HG02981 (cell line): ENCODE measurements around the gene SORBS2.

Experiments
- ATAC-seq: cut with Tn5 transposase; IDR thresholded peaks from one replicate; pipeline ENCODE4 v1.9.1; 2021; ENCODE audit warnings: mild to moderate bottlenecking, moderate library complexity; ENCODE audit not compliant: unreplicated experiment

SORBS2 gene

DNA sequence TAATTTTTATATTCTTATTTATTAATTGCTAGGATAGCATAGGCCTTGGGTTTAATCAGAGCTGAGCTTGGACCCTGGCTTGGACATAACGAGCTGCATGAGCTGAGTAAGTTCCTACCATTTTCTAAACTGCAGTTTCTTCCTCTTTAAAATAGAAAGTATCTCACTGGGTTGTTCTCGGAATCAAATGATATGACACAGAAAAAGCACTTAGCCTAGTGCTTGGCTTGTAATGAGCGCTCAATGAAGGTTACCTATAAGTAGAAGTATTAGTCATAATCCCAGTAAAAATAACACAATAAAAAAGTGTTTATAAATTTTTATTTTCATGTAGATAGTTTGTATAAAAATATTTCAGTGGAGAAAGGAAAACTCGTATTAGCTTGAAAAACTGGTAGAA, 163.4 kb downstream of the SORBS2 start:
- ATAC-seq, result no peak

DNA sequence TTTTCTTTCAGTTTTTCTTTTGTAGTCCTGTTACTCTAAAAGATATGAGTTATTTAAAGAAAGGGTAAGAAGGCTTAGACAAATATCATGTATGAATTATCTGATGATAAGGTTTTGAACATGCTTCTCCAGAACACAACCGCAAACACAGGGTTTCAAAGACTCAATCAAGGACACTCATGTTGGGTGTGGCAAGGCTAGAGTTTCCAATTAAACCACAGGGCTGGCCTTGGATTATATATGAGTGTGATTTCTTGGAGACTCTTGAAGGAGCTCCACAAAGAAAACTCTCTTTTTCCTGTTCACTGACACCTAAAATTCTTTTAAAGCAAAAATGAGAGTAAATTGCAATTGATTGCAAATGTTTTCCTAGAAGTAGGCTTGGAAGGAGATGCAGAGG, 166.6 kb downstream of the SORBS2 start:
- ATAC-seq, result no peak

DNA sequence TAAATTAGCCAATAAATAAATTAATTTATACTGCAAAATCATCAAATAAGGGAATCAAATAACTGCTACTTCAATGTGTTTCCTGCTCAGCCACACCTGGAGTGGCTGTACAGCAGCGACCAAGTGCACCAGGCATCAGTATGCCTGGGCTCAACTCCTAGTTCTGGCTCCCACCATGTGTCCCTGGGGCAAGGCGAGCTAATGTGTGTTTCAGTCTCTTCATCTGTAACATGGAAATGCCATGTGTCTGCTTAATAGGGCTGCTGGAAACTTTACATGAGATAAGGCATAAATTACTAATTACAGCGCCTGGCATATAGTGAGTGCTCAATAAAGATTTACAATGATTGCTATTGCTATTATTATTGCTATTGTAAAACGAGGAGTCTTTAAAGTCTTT, 167.6 kb downstream of the SORBS2 start:
- ATAC-seq, result no peak

DNA sequence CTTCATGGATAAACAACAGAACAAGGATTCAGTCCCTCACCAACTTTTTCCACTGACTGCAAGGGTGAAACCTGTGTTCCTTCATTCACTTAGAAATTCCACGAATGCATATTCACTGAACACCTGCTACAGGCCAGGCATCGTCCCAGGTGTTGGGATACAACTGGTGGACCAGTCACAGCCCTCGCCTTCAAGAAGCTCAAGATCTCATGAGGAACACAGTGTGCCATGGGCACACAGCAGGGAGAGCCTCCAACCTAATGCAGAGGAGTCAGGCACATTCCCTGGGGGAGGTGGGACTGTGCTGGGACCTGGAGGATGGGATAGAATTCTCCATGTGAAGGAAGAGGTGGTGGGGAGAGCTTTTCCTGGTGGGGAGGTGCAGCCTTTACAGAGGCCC, 169.1 kb downstream of the SORBS2 start:
- ATAC-seq, result no peak

DNA sequence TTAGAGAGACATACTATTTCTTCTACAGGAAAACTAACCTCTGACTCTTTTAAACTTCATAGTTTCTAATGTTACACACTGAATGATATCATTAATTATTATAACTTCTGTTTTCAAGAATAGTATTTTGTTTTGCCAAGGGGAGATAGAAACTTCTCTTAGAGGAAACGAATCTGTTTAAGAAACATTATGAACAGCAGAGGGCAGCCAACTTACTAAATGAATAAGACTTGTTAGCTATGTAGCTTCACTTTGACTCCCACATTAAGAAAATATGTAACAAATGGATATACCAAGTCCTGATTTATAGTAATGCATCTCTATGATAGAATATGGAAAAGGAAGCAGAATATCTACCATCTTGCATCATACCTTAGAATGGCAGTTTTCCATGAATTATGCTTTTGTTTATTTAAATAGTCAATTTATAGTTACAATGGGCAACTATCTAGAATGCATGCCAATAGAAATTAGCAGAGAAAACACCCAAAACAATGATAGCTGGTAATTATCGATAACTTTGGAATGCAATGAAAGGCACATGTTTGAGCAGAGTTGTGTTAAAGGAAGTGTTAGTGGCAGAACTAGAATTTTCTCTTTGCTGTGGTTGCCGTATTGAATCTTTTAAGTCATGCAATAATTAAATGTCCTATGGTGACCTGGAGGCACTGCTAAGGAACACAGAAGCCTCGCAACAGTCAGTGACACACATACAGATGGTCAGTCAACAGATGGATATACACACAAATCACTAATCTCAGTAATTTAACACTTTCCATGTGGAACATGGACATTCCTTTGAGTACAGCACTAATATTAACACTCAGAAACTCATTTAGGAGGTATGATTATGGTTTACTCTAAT, 171.0 kb downstream of the SORBS2 start:
- no peak for ATAC-seq

DNA sequence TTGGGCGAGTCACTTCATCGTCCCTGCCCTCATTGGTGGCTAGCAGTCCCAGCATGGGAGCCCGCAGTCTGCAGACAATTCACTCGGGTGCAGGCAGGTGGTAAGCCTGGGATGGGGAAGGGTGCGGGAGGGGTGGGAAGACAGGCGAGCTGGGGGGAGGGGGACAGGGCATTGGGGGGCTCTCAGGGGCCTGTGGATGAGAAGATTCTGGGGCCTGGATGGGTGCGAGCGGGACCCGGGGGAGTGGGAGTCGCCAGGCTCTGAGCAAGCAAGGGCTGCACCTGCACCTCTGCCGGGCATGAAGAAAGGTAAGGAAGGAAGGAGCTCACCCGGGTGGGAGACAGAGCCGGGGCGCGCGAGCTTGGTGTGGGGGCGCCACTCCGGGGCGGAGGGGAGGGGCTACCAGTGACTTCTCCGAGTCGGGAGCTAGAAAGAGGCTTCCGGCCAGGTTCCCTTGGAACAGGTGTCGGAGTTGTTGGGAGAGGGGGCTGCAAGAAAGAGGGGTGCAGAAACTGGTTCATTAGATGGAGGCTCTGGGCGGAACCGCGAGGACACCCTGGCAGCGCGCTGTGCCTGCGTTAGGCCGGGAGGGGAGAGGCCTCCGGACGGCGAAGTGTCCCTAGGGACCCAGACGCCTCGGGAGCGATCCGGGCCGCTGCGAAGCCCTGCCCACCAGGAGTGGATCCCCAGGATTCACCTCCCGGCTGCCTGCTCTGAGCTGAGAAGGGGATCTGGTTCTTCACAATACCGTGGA, 173.3 kb downstream of the SORBS2 start:
- ATAC-seq, result no peak

DNA sequence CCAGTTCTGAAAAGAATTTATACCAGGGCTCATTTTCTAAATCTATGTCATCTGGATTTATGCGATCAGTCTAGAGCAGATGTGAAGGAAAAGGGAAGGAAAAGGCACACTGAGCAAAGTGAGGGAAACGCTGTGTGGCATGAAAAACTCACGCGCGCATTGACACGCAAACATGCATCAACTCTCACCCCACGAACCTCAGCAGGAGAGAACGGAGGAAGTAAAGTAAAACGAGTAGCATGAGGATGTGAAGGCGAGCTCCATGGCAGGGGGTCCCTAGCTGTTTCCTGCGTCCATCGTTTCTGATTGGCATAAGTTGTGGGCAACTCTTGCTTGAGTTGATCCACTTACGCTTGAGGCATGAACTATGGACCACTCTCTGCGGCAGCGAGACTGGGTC, 173.9 kb downstream of the SORBS2 start:
- no peak for ATAC-seq

DNA sequence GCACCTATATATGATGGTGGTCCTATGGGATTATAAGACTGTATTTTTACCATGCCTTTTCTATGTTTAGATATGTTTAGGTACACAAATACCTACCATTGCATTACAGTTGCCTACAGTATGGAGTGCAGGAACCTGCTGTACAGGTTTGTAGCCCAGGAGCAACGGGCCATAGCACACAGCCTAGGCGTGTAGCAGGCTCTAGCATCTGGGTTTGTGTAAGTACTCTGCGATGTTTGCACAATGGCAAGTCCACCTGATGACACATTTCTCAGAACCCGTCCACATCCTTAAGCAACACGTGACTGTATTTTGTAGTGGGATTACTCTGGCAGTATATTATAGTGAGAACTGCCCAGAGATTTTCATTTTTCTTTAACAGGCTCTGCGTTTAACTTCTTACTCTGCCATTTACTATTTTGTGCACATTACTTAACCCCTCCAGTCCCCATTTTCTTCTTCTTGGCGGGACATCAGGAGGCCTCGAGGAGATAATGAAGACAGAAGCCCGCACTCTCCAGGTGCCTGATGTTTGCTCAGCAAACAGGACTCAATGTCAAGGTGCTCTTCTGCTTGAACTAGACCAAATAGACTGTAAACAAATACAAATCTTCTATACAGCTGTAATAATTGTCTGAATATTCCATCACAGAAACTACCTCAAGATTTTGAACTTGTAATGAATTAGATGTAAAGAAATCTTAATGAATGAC, 174.7 kb downstream of the SORBS2 start:
- no peak for ATAC-seq

DNA sequence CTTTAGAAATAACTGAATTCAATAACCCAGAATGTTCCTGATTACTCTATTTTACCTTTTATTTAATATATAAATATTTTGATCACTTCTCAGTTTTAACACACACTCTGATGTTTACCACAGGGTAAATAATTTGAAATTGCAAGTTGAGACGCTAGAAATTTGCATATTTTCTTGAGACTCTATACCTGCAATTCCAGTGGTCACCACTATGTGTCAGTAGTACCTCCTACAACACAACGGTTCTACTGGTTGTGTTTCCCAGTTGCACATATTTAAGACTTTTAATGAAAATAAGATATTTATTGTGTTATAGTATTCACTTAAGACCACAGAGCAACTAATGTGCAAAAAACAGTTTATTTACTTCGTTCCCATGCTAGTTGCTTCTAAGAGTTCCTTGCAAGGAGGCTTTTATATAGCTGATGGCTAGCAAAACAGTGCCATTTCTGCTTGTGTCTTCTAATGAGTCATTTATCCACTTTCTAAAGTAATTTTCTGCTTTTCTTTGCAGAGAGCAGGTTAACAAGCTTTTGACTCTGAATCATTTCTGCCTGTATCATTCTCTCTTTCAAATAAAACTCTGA, 177.8 kb downstream of the SORBS2 start:
- ATAC-seq, result no peak

DNA sequence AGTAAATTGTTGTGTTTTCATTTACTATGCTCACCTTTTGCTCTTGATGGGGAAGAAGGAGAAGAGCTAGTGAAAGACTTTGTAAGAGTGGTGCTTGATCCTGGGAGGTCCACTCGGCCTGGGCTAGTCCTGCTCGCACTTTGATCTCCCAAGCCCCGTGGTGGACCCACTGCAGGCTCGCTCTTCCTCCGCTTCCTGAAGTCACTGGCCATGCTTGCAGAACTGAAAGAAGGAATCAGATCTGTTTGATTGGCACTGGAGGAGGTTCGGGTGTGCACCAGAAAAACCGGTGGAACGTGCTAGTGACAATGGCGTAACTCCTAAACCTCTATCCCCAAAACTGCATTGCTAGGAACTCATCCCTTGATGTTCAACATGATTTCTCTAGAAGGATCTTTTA, 185.2 kb downstream of the SORBS2 start:
- no peak for ATAC-seq

DNA sequence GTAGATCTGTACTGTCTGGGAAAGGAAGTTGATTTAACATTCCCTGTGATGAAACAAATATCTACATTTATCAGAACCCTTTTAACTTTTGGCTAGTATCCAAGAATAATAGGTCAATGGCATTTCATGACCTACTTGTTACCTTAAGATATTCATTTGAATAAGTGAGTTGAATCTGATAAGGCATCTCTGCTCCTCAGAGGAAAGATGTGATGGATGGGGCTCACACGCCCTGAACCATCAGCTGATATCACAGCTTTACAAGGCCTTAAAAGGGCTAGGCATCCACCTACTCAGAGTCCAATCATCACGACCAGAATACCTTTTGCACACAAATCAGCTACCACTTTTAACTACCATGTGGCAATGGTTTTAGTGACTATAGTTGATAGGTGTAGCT, 186.5 kb downstream of the SORBS2 start:
- ATAC-seq, result no peak

DNA sequence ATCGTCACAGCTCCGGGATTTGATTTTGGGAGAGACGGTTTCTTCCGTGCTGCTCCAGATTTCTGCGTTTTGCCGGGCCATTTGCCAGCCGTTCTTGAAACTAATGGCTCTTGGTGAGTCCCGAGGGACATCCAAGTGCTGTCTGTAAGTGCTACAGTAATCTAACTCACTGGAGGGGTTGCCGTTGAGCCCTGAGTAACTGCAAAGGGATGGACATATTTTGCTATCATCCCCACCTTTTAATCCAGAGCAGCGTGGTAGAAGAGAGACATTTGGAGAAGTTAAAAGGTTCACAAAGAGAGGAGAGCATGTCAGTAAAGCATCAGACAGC, 187.8 kb downstream of the SORBS2 start:
- ATAC-seq, result no peak

DNA sequence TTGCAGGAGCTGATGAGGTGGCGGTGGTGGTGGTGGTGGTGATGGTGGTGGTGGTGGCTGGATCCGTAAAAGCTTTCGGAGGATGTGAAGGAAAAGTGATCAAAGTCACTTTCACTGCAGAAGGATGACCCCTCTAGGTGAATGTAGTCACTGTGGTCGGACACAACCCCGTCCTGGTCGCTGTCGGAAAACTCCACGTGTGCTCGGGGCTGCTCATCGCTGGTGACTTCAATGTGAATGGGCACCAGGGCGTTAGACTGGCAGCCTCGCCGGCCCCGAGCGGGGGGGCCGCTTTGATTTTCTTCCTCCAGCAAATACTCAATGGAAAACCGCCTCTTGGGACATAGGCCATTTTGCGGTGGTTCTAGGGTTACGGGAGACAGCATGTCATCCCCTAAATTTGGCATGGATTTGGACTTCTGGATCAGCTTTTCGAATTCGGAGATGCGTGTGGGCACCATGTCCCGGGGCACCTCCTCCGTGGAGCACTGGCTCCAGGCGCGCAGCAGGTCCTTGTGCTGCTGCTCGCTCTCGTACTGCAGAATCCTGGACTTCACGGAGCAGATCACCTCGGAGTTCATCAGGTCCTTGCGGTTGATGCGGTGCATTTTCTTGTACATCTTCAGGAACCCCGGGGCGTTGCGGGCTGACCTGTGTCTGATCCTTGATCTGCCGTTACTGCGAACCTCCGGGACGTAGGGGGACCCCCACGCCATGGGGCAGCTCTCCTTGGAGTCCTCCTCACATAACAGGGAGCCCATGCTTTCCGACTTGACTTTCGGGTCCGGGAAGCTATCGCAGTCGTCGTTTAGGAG, 188.3 kb downstream of the SORBS2 start:
- ATAC-seq, result no peak

DNA sequence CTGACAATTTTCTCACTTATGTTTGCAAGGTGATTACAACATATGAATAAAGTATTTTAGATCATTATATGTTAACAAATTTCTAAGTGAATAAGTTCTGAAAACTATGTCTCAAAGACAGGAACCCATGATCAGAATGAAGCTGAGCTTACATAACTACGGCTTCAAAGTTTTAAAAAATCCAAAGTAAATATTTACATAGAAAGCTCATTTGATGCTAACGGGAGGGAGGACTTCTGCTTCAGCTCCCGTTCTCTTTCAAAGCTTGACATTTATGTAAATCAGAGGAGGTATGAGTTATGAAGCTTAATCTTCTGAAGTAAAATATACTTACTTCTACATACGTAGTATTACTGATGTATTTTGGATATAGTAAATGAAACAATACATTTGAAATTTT, 203.8 kb downstream of the SORBS2 start:
- no peak for ATAC-seq

DNA sequence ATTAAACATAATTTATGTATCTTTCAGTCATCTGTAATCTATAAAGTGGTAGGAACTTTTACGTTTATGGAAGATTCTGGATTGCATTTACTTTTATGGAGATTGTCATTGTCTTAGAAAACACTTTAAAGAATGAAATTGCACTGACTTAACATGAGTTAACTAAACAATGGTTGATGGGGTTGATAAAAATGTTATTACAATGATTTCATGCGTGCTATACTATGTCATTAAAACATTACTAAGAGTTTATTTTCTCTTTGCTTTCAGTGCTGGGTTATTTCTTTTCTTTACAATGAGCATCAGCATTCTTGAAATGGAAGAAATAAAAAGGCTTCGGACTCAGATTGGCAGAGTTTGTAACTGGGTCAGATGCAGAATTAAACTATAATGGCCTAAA, 209.6 kb downstream of the SORBS2 start:
- no peak for ATAC-seq

DNA sequence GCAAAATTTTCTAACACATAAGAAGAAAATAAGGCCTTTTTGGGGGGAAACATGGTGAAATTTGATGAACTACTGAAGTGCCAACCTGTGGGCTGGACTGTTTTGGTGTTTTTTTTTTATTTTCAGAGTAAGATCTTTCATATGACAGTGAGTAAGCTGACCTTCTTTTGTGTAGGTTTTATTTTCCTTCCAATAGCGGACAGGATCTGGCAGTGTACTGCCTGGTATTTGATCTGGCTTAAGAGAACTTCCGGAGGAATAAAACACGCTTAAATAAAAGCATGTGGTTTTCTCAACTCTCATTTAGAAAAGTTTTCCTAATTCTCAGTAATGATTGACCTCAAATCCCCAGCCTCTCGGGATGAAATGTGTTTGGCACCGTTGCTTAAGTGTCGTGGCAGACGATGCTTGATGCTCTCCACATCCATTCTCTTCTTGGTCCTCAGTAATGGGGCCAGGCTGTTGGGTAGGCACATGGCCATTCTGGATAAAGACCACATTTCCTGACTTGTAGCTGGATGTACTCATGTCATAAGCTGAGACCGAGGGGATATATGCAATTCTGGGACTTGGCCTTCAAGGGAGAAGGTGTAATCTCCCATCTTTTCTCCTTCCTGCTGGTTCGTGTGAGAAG, 211.1 kb downstream of the SORBS2 start:
- ATAC-seq, result no peak

DNA sequence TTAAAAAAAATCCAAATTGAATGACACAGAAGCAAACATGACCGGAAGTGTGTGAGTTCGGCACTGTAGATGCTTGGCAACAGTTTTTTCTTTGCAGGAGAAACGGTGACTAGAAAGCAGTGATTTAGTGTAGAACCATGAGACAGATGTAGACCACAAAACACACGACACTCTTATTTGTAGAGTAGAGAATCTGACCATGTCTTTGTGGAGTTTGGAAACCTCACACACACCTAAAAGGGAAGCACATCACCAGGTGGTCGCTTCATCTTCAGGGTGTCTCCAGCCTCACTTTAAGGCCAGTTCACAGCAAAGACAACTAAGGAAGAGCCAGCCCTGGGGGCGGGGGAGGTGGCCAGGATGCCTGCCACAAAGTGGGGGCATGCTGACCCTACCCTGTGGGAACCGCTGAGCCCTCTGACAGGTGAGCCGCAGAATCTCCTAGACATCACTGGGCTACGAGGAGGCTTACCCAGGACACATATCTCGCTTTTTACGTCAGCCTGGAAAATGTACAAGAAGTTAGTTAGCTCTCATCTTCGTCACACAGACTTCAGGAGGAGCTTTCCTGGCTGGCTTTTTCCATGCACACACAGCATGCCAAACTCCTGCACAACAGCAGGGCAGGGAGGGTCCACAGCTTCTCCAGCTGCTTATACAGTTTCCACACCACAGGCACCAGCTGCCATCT, 212.3 kb downstream of the SORBS2 start:
- no peak for ATAC-seq

DNA sequence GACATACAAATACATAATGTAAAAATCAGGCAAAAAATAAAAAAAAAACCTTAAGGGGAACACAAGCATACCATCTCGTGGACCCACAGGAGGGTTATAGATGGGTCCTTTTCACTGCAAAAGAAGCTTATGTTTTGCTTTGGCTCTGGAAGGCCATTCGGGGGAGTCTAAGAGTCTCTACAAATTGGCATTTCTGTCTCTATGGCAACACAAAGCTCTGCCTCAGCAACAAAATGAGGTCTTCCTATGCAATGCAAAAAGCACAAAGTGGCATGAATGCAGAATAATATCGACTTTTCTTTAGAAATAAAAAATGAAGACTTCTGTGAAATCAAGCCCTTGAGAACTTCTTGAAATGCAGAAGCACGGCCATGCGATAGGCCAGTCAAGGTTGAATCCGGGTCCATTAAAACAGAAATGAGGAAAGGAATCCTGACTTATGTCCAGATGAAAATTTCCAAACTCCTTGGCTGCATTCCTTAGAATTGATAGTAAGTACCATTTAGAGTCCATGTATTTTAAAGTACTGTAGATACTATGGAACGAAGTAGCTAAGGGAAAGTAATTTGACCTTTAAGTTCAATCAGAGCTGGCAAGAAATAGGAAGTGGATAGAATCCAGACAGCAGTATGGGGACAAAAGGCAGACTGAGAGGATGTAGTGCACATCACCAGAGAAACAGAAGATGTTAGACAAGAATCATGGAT, 213.0 kb downstream of the SORBS2 start:
- no peak for ATAC-seq
